HL-60 (cell line): Measurements from ENCODE around the gene ADISSP.

ENCODE experiments used
- DNase-seq, 2 experiments: peaks; one replicate each; pipeline ENCODE4 v3.0.0-alpha.2; 2010 to 2020; ENCODE audit warnings: low read depth in 1 of 2, low spot score in 1 of 2
- H3K27ac ChIP-seq: fragments of 250-450 bp; sonication (Bioruptor Pico); replicated peaks from 2 replicates; pipeline ENCODE4 v1.5.1; 2020; ENCODE audit warnings: mild to moderate bottlenecking, moderate library complexity
- H3K27me3 ChIP-seq: fragments of 250-450 bp; sonication (Bioruptor Pico); 2 replicates; pipeline ENCODE4 v1.5.1; 2021; ENCODE audit warnings: mild to moderate bottlenecking, moderate library complexity; ENCODE audit not compliant: insufficient read depth, poor library complexity, severe bottlenecking
- H3K4me3 ChIP-seq: replicated peaks from 2 replicates; pipeline ENCODE4 v1.5.1; 2011; ENCODE audit warnings: mild to moderate bottlenecking, control low read depth, low read length; ENCODE audit not compliant: insufficient read depth
- GABPA ChIP-seq: IDR thresholded peaks from 2 replicates; pipeline ENCODE4 v1.6.1; 2012; ENCODE audit warnings: low read depth
- POLR2AphosphoS5 ChIP-seq: IDR thresholded peaks from 2 replicates; pipeline ENCODE4 v1.6.1; 2012; ENCODE audit warnings: low read depth
- SPI1 ChIP-seq: IDR thresholded peaks from 2 replicates; pipeline ENCODE4 v1.6.1; 2012; ENCODE audit warnings: low read depth, mild to moderate bottlenecking, borderline replicate concordance
- TF ChIP-seq, protein P1 (sequence below): IDR thresholded peaks from one replicate; pipeline ENCODE4 v1.5.1; 2011; ENCODE audit warnings: low read length, control low read depth, inconsistent platforms; ENCODE audit not compliant: insufficient read depth
- TF ChIP-seq, protein P2 (sequence below): IDR thresholded peaks from 2 replicates; pipeline ENCODE4 v1.6.1; 2012; ENCODE audit warnings: low read depth; ENCODE audit not compliant: insufficient replicate concordance

Gene ADISSP

DNA sequence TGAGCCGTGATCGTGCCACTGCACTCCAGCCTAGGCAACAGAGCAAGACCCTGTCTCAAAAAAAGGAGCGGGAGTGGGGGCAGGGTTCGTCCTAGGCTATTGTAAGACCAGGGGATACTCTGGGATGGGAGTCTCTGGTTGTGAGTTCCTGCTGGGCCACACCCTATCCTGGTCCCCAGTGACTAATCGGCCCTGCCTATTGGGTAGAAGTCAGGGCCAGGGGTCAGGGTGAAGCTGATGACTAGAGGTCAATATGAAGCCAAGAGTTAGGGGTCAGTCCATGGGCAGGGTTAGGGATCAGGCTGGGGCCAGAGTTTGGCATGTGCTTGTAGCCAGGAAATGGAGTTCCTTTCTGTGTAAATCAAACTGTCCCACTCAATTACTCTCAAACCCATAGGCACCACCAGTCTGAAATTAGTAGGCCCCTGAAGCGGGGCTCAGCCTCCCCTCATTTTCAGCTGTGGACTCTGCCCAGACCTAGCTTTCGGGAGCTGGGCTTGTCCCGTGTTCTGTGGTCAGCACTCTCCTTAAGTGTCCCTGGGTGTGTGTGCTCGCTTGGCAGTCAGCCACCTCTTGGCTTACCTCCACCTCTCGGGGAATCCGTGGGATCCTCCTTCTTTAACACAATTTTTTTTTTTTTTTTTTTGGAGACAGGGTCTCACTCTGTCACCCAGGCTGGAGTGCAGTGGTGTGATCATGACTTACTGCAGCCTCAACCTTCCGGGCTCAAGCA lies 33.3 kb downstream of the ADISSP start:
- TF ChIP-seq POLR2AphosphoS5: no peak
- TF ChIP-seq SPI1: no peak
- TF ChIP-seq GABPA: no peak
- TF ChIP-seq, protein P1, sequence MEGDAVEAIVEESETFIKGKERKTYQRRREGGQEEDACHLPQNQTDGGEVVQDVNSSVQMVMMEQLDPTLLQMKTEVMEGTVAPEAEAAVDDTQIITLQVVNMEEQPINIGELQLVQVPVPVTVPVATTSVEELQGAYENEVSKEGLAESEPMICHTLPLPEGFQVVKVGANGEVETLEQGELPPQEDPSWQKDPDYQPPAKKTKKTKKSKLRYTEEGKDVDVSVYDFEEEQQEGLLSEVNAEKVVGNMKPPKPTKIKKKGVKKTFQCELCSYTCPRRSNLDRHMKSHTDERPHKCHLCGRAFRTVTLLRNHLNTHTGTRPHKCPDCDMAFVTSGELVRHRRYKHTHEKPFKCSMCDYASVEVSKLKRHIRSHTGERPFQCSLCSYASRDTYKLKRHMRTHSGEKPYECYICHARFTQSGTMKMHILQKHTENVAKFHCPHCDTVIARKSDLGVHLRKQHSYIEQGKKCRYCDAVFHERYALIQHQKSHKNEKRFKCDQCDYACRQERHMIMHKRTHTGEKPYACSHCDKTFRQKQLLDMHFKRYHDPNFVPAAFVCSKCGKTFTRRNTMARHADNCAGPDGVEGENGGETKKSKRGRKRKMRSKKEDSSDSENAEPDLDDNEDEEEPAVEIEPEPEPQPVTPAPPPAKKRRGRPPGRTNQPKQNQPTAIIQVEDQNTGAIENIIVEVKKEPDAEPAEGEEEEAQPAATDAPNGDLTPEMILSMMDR: no peak
- TF ChIP-seq, protein P2, sequence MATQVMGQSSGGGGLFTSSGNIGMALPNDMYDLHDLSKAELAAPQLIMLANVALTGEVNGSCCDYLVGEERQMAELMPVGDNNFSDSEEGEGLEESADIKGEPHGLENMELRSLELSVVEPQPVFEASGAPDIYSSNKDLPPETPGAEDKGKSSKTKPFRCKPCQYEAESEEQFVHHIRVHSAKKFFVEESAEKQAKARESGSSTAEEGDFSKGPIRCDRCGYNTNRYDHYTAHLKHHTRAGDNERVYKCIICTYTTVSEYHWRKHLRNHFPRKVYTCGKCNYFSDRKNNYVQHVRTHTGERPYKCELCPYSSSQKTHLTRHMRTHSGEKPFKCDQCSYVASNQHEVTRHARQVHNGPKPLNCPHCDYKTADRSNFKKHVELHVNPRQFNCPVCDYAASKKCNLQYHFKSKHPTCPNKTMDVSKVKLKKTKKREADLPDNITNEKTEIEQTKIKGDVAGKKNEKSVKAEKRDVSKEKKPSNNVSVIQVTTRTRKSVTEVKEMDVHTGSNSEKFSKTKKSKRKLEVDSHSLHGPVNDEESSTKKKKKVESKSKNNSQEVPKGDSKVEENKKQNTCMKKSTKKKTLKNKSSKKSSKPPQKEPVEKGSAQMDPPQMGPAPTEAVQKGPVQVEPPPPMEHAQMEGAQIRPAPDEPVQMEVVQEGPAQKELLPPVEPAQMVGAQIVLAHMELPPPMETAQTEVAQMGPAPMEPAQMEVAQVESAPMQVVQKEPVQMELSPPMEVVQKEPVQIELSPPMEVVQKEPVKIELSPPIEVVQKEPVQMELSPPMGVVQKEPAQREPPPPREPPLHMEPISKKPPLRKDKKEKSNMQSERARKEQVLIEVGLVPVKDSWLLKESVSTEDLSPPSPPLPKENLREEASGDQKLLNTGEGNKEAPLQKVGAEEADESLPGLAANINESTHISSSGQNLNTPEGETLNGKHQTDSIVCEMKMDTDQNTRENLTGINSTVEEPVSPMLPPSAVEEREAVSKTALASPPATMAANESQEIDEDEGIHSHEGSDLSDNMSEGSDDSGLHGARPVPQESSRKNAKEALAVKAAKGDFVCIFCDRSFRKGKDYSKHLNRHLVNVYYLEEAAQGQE: no peak
- no peak for DNase-seq
- H3K27me3 ChIP-seq: peaks cover 27% of the 10 kb centered on the region
- no peak overlapping the region for H3K4me3 ChIP-seq
- H3K27ac ChIP-seq: no peak overlapping the region

DNA sequence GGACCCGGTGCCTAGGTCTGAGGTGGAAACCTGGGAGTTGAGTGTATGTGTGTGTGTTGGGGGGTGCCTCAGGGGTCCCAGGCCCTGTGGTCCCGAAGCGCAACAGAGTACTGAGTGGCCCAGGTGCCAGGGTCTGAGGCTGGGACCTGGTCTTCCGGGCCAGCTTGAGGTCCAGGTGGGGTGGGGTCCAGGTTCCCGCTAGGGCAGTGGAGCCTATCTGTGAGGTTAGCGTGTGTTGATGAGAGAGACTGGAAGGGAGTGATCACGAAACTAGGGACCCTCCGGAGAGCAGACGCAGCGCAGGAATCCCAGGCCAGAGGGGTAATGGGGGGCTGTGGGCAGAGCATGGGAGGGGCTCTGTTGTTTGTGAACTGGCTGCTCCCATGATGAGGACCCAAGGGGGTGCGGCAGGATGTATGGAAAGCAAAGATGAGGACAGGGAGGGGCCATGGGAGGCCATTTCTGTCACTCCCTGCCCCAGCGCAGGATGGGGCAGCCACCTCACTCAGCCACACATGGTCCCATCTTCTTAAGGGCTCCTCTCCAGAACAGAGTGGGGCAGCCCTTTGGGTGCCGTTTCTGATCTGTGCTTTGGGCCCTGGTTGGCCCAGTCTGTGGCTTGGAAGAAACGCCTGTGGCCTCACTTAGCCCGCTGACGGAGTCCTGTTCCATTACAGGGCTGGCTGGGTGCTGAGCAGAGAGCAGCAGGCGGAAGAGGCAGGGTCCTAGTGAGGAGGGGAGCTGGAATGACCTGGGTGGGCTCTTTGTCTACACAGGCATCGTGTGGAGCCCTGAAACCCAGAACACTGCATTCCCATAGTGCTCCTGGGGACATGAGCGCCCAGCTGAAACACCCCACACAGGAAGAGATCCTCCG lies 34.2 kb downstream of the ADISSP start:
- Histone ChIP-seq H3K4me3 (no peak overlapping the region), H3K27ac (no peak overlapping the region), H3K27me3 (peaks cover 27% of the 10 kb centered on the region)
- TF ChIP-seq GABPA: no peak
- TF ChIP-seq, protein P2: no peak
- TF ChIP-seq POLR2AphosphoS5: no peak
- TF ChIP-seq, protein P1: no peak
- no peak for TF ChIP-seq SPI1
- DNase-seq: no peak

DNA sequence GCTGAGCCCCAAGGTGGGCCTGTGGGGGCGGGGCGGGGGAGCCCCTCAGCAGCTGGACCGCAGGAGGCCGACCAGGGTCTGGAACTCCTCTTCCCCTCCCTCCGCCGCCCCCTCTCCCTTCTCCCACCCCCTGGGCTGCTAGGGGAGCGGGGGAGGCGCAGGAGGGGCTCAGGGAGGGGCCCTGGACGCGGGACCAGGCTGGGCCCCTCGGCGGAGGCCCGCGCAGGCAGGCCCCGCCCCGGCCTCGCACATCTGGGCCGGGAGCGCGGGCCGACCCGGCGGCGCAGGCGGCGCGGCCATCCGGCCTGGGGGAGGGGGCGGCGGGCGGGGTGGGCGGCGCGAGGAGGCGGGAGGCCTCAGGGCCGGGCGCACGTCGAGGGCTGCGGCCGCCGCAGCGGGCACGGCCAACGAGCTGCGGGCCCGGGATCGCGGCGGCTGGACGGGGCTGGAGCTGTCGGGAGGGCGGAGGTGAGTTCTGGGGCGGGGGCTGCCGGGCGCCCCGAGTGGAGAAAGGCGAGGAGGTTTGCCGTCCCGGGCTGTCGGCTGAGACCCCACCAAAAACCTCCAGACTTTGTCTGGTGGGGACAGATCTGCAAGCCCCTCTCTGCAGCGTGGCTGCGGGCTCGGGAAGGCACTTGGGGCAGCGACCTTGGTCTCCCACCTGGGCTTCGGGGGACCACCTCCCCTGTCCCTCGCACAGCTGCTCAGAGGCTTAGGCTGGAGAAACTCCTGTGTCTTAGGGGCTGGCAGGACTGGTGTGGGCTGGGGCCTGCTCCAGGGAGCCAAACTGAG lies 35.0 kb downstream of the ADISSP start, which contains the start of gene HSPA12B:
TSS of gene HSPA12B (plus strand) at position 359 of the 792 bp plus-strand sequence. CDS start 5,990 bp downstream, outside the sequence.
- DNase-seq: no peak
- Histone ChIP-seq H3K27ac (no peak within 1 kb of the TSS), H3K27me3 (peaks cover 27% of the 10 kb centered on the region), H3K4me3 (no peak within 1 kb of the TSS)
- no peak for TF ChIP-seq POLR2AphosphoS5
- TF ChIP-seq, protein P1: no peak
- no peak for TF ChIP-seq SPI1
- TF ChIP-seq, protein P2: no peak
- TF ChIP-seq GABPA: no peak
